Endothelial cell (in vitro differentiated cells): ENCODE data around the gene CA5A. TPM values are rescaled to one million over a fixed set of nuclear protein-coding genes. Genes with fewer than 3 reads are reported as not detected.

Experiments used
- DNase-seq: peaks from one replicate; pipeline ENCODE4 v3.0.0; 2021; ENCODE audit warnings: low spot score
- H3K27ac Mint-ChIP-seq: one replicate; pipeline ENCODE4 v1.8.0; 2021; ENCODE audit warnings: mixed read lengths, inconsistent platforms; ENCODE audit not compliant: unreplicated experiment
- H3K27me3 Mint-ChIP-seq: one replicate; pipeline ENCODE4 v1.8.0; 2021; ENCODE audit warnings: mild to moderate bottlenecking, moderate library complexity, mixed read lengths, inconsistent platforms; ENCODE audit not compliant: unreplicated experiment
- H3K36me3 Mint-ChIP-seq: one replicate; pipeline ENCODE4 v1.8.0; 2021; ENCODE audit warnings: mild to moderate bottlenecking, low read depth, mixed read lengths, inconsistent platforms; ENCODE audit not compliant: unreplicated experiment
- H3K4me1 Mint-ChIP-seq: one replicate; pipeline ENCODE4 v1.8.0; 2021; ENCODE audit warnings: mild to moderate bottlenecking, mixed read lengths, inconsistent platforms; ENCODE audit not compliant: unreplicated experiment
- H3K4me3 Mint-ChIP-seq: one replicate; pipeline ENCODE4 v1.8.0; 2021; ENCODE audit warnings: mild to moderate bottlenecking, mixed read lengths, inconsistent platforms; ENCODE audit not compliant: unreplicated experiment
- H3K9me3 Mint-ChIP-seq: one replicate; pipeline ENCODE4 v1.8.0; 2021; ENCODE audit warnings: mixed read lengths, inconsistent platforms; ENCODE audit not compliant: unreplicated experiment
- CTCF ChIP-seq: fragments of 200-600 bp; sonication (generic); IDR thresholded peaks from one replicate; pipeline ENCODE4 v1.5.0; 2021; ENCODE audit warnings: antibody characterized with exemption; ENCODE audit not compliant: unreplicated experiment
- total RNA-seq: library from RNA; stranded (reverse); fragmentation: NEBNext Ultra II Directional; extraction: Animal tissue kit (Norgen Biotek cat#: 25700); gene quantifications from one replicate; pipeline ENCODE4 v1.2.1, GENCODE V29; 2021; ENCODE audit not compliant: unreplicated experiment

The CA5A gene
- total RNA-seq, 1 donor from 2014 or later = not detected

GRCh38 chr16:87853411-87854052 is 82.8 kb downstream of the CA5A start:
- H3K27me3 Mint-ChIP-seq = peaks cover 4% of the 10 kb centered on the region
- no peaks in the 10 kb centered on the region for H3K9me3 Mint-ChIP-seq
- H3K36me3 Mint-ChIP-seq = peaks cover 7% of the 10 kb centered on the region
- H3K4me1 Mint-ChIP-seq = peaks cover 4% of the 10 kb centered on the region
- H3K4me3 Mint-ChIP-seq = no peak overlapping the region
- no peak for TF ChIP-seq CTCF
- no peak overlapping the region for H3K27ac Mint-ChIP-seq
- peak; percentile 46 for DNase-seq

- Mint-ChIP-seq H3K27me3 (peaks cover 4% of the 10 kb centered on the region), H3K27ac (no peak overlapping the region), H3K4me3 (no peak overlapping the region), H3K36me3 (peaks cover 7% of the 10 kb centered on the region), H3K9me3 (no peaks in the 10 kb centered on the region), H3K4me1 (peaks cover 4% of the 10 kb centered on the region)
- DNase-seq = no peak
- TF ChIP-seq CTCF = no peak
Measured at GRCh38 chr16:87851601-87852000, 84.7 kb downstream of the CA5A start.

- Mint-ChIP-seq H3K4me3 (no peak overlapping the region), H3K36me3 (peaks cover 7% of the 10 kb centered on the region), H3K27ac (no peak overlapping the region), H3K27me3 (peaks cover 4% of the 10 kb centered on the region), H3K9me3 (no peaks in the 10 kb centered on the region), H3K4me1 (peaks cover 4% of the 10 kb centered on the region)
- DNase-seq = no peak
- no peak for TF ChIP-seq CTCF
Measured at GRCh38 chr16:87851141-87851587, 85.2 kb downstream of the CA5A start.

- DNase-seq = peak; percentile 73
- Mint-ChIP-seq H3K27ac (no peak overlapping the region), H3K4me1 (peaks cover 4% of the 10 kb centered on the region), H3K4me3 (no peak overlapping the region), H3K36me3 (peaks cover 7% of the 10 kb centered on the region), H3K9me3 (no peaks in the 10 kb centered on the region), H3K27me3 (peaks cover 4% of the 10 kb centered on the region)
- peak; percentile 99 for TF ChIP-seq CTCF
Measured at GRCh38 chr16:87850009-87851006, 86.0 kb downstream of the CA5A start.
